Measurements from ENCODE around the gene QKI.

The QKI gene

GRCh38 chr6:163516908-163517307 lies 102.4 kb downstream of the QKI start:
- no peak overlapping the region for H2AFZ ChIP-seq (ENCODE audit: low read length)

GRCh38 chr6:163520956-163521355 lies 106.4 kb downstream of the QKI start:
- no peak overlapping the region for H3K27ac ChIP-seq (replicated peaks; ENCODE audit: low read length)
- peaks cover 0 to 64% of the 10 kb centered on the region in 2 donors for H3K36me3 ChIP-seq (replicated peaks in 1 of 2; ENCODE audit: control insufficient read depth in 2 of 2, insufficient read depth in 2 of 2, low read length in 2 of 2)
- no peak overlapping the region for H3K23ac ChIP-seq (ENCODE audit: low read depth, low read length, poor library complexity)
- no peak overlapping the region for H2BK12ac ChIP-seq (ENCODE audit: low read length)
- no peaks in the 10 kb centered on the region for H3K79me1 ChIP-seq (ENCODE audit: low read depth, low read length)
- no peak overlapping the region for H2BK120ac ChIP-seq (ENCODE audit: low read depth, low read length)
- H2AK5ac ChIP-seq (ENCODE audit: low read depth, low read length): no peak overlapping the region
- no peak overlapping the region for H2BK15ac ChIP-seq (ENCODE audit: low read length)
- no CpG with 5 or more reads among the region's 4 CpGs for WGBS, 2 donors (ENCODE audit: extremely low coverage in 2 of 2, insufficient read length in 2 of 2, insufficient replicate concordance in 1 of 2)
- no peak overlapping the region for H2AFZ ChIP-seq (ENCODE audit: low read length)
- H4K91ac ChIP-seq (ENCODE audit: low read depth, low read length, poor library complexity): no peak overlapping the region
- no peaks in the 10 kb centered on the region for H3K4me1 ChIP-seq (ENCODE audit: control insufficient read depth in 2 of 2, insufficient read depth in 1 of 2, low read depth in 1 of 2, low read length in 2 of 2)
- H3K14ac ChIP-seq (ENCODE audit: low read length): no peak overlapping the region
- no peak overlapping the region for H3K4me3 ChIP-seq (ENCODE audit: low read length in 2 of 2)
- no peaks in the 10 kb centered on the region for H3K27me3 ChIP-seq (ENCODE audit: control insufficient read depth in 3 of 3, insufficient read depth in 3 of 3, low read depth in 1 of 3, low read length in 3 of 3)
- H2BK5ac ChIP-seq (ENCODE audit: low read length): no peak overlapping the region
- H4K8ac ChIP-seq (ENCODE audit: low read depth, low read length): no peak overlapping the region
- no peak overlapping the region for H3K4me2 ChIP-seq (ENCODE audit: insufficient read depth, low read length, poor library complexity, severe bottlenecking)
- no peak overlapping the region for H3K9ac ChIP-seq (ENCODE audit: low read depth, low read length, poor library complexity)
- no peak overlapping the region for H3K18ac ChIP-seq (ENCODE audit: low read length)
- no peak overlapping the region for H3K4ac ChIP-seq (ENCODE audit: low read length)
- DNase-seq (ENCODE audit: low spot score): no peak
- no peaks in the 10 kb centered on the region for H3K9me3 ChIP-seq (replicated peaks in 1 of 2; ENCODE audit: control insufficient read depth in 2 of 2, insufficient read depth in 1 of 2, low read depth in 1 of 2, low read length in 2 of 2)

More at GRCh38 chr6:163516908-163517307, 102.4 kb downstream of the QKI start:
- no peak overlapping the region for H3K4me3 ChIP-seq (ENCODE audit: low read length in 2 of 2)
- H2BK5ac ChIP-seq (ENCODE audit: low read length): no peak overlapping the region
- H3K27me3 ChIP-seq (ENCODE audit: control insufficient read depth in 3 of 3, insufficient read depth in 3 of 3, low read depth in 1 of 3, low read length in 3 of 3): no peaks in the 10 kb centered on the region
- H3K27ac ChIP-seq (replicated peaks; ENCODE audit: low read length): no peak overlapping the region
- no peak overlapping the region for H4K8ac ChIP-seq (ENCODE audit: low read depth, low read length)
- no peak overlapping the region for H2AK5ac ChIP-seq (ENCODE audit: low read depth, low read length)
- peaks cover 3% of the 10 kb centered on the region for H3K79me1 ChIP-seq (ENCODE audit: low read depth, low read length)
- H3K4me1 ChIP-seq (ENCODE audit: control insufficient read depth in 2 of 2, insufficient read depth in 1 of 2, low read depth in 1 of 2, low read length in 2 of 2): peaks cover 0 to 2% of the 10 kb centered on the region in 2 donors
- no peak overlapping the region for H3K4me2 ChIP-seq (ENCODE audit: insufficient read depth, low read length, poor library complexity, severe bottlenecking)
- no peak overlapping the region for H3K23ac ChIP-seq (ENCODE audit: low read depth, low read length, poor library complexity)
- H2BK120ac ChIP-seq (ENCODE audit: low read depth, low read length): no peak overlapping the region
- no peak overlapping the region for H3K14ac ChIP-seq (ENCODE audit: low read length)
- no peak overlapping the region for H3K18ac ChIP-seq (ENCODE audit: low read length)
- no peak overlapping the region for H3K9ac ChIP-seq (ENCODE audit: low read depth, low read length, poor library complexity)
- H3K9me3 ChIP-seq (replicated peaks in 1 of 2; ENCODE audit: control insufficient read depth in 2 of 2, insufficient read depth in 1 of 2, low read depth in 1 of 2, low read length in 2 of 2): peaks cover 0 to 11% of the 10 kb centered on the region in 2 donors
- no peak overlapping the region for H2BK15ac ChIP-seq (ENCODE audit: low read length)
- no peak for DNase-seq (ENCODE audit: low spot score)
- no peak overlapping the region for H4K91ac ChIP-seq (ENCODE audit: low read depth, low read length, poor library complexity)
- H3K4ac ChIP-seq (ENCODE audit: low read length): no peak overlapping the region
- H2BK12ac ChIP-seq (ENCODE audit: low read length): no peak overlapping the region
- peaks cover 3 to 73% of the 10 kb centered on the region in 2 donors for H3K36me3 ChIP-seq (replicated peaks in 1 of 2; ENCODE audit: control insufficient read depth in 2 of 2, insufficient read depth in 2 of 2, low read length in 2 of 2)

GRCh38 chr6:163522033-163522432 lies 107.5 kb downstream of the QKI start:
- Histone ChIP-seq H4K91ac (ENCODE audit: low read depth, low read length, poor library complexity) (no peak overlapping the region), H4K8ac (ENCODE audit: low read depth, low read length) (no peak overlapping the region), H2BK15ac (ENCODE audit: low read length) (no peak overlapping the region), H2BK5ac (ENCODE audit: low read length) (no peak overlapping the region), H3K27me3 (ENCODE audit: control insufficient read depth in 3 of 3, insufficient read depth in 3 of 3, low read depth in 1 of 3, low read length in 3 of 3) (no peaks in the 10 kb centered on the region), H3K36me3 (replicated peaks in 1 of 2; ENCODE audit: control insufficient read depth in 2 of 2, insufficient read depth in 2 of 2, low read length in 2 of 2) (peaks cover 0 to 63% of the 10 kb centered on the region in 2 donors), H3K23ac (ENCODE audit: low read depth, low read length, poor library complexity) (no peak overlapping the region), H3K79me1 (ENCODE audit: low read depth, low read length) (no peaks in the 10 kb centered on the region), H2AFZ (ENCODE audit: low read length) (no peak overlapping the region), H3K18ac (ENCODE audit: low read length) (no peak overlapping the region), H3K9me3 (replicated peaks in 1 of 2; ENCODE audit: control insufficient read depth in 2 of 2, insufficient read depth in 1 of 2, low read depth in 1 of 2, low read length in 2 of 2) (no peaks in the 10 kb centered on the region), H2AK5ac (ENCODE audit: low read depth, low read length) (no peak overlapping the region), H3K4ac (ENCODE audit: low read length) (no peak overlapping the region), H3K9ac (ENCODE audit: low read depth, low read length, poor library complexity) (no peak overlapping the region), H3K27ac (replicated peaks; ENCODE audit: low read length) (no peak overlapping the region), H3K4me3 (ENCODE audit: low read length in 2 of 2) (no peak overlapping the region), H2BK12ac (ENCODE audit: low read length) (no peak overlapping the region), H3K4me2 (ENCODE audit: insufficient read depth, low read length, poor library complexity, severe bottlenecking) (no peak overlapping the region), H3K14ac (ENCODE audit: low read length) (no peak overlapping the region), H3K4me1 (ENCODE audit: control insufficient read depth in 2 of 2, insufficient read depth in 1 of 2, low read depth in 1 of 2, low read length in 2 of 2) (no peaks in the 10 kb centered on the region), H2BK120ac (ENCODE audit: low read depth, low read length) (no peak overlapping the region)
- WGBS, 2 donors (ENCODE audit: extremely low coverage in 2 of 2, insufficient read length in 2 of 2, insufficient replicate concordance in 1 of 2): no CpG with 5 or more reads among the region's 1 CpG
- DNase-seq (ENCODE audit: low spot score): no peak

- Histone ChIP-seq H2BK120ac (ENCODE audit: low read depth, low read length) (no peak overlapping the region), H2BK15ac (ENCODE audit: low read length) (no peak overlapping the region), H3K14ac (ENCODE audit: low read length) (no peak overlapping the region)
Measured at GRCh38 chr6:163525926-163526325, 111.4 kb downstream of the QKI start.

More at GRCh38 chr6:163525926-163526325, 111.4 kb downstream of the QKI start:
- no peak overlapping the region for H2AFZ ChIP-seq (ENCODE audit: low read length)
- H2BK5ac ChIP-seq (ENCODE audit: low read length): no peak overlapping the region
- H3K18ac ChIP-seq (ENCODE audit: low read length): no peak overlapping the region
- no peak overlapping the region for H3K4me2 ChIP-seq (ENCODE audit: insufficient read depth, low read length, poor library complexity, severe bottlenecking)
- H3K27ac ChIP-seq (replicated peaks; ENCODE audit: low read length): no peak overlapping the region
- H3K36me3 ChIP-seq (replicated peaks in 1 of 2; ENCODE audit: control insufficient read depth in 2 of 2, insufficient read depth in 2 of 2, low read length in 2 of 2): peaks cover 0 to 61% of the 10 kb centered on the region in 2 donors
- no peak overlapping the region for H2BK12ac ChIP-seq (ENCODE audit: low read length)
- no peak overlapping the region for H3K23ac ChIP-seq (ENCODE audit: low read depth, low read length, poor library complexity)
- H3K4ac ChIP-seq (ENCODE audit: low read length): no peak overlapping the region
- no peak overlapping the region for H2AK5ac ChIP-seq (ENCODE audit: low read depth, low read length)
- H4K8ac ChIP-seq (ENCODE audit: low read depth, low read length): no peak overlapping the region
- peaks cover 5 to 24% of the 10 kb centered on the region in 2 donors for H3K4me1 ChIP-seq (ENCODE audit: control insufficient read depth in 2 of 2, insufficient read depth in 1 of 2, low read depth in 1 of 2, low read length in 2 of 2)
- no peak overlapping the region for H3K9ac ChIP-seq (ENCODE audit: low read depth, low read length, poor library complexity)
- no peaks in the 10 kb centered on the region for H3K79me1 ChIP-seq (ENCODE audit: low read depth, low read length)
- no peak overlapping the region for H4K91ac ChIP-seq (ENCODE audit: low read depth, low read length, poor library complexity)
- H3K9me3 ChIP-seq (replicated peaks in 1 of 2; ENCODE audit: control insufficient read depth in 2 of 2, insufficient read depth in 1 of 2, low read depth in 1 of 2, low read length in 2 of 2): no peaks in the 10 kb centered on the region
- DNase-seq (ENCODE audit: low spot score): no peak
- H3K4me3 ChIP-seq (ENCODE audit: low read length in 2 of 2): no peak overlapping the region
- H3K27me3 ChIP-seq (ENCODE audit: control insufficient read depth in 3 of 3, insufficient read depth in 3 of 3, low read depth in 1 of 3, low read length in 3 of 3): no peaks in the 10 kb centered on the region

Data from neuronal stem cell (in vitro differentiated cells).